ENCODE measurements around the gene KLHDC3. TPM values are rescaled to one million over a fixed set of nuclear protein-coding genes. Genes with fewer than 3 reads are reported as not detected.

Gene KLHDC3
- total and polyA plus RNA-seq, 10 of the 15 experiments (the other 5 are each of a cell fraction or from before 2014, with no cell fraction given) = 2.4 to 102 (median 55.4) TPM

DNA sequence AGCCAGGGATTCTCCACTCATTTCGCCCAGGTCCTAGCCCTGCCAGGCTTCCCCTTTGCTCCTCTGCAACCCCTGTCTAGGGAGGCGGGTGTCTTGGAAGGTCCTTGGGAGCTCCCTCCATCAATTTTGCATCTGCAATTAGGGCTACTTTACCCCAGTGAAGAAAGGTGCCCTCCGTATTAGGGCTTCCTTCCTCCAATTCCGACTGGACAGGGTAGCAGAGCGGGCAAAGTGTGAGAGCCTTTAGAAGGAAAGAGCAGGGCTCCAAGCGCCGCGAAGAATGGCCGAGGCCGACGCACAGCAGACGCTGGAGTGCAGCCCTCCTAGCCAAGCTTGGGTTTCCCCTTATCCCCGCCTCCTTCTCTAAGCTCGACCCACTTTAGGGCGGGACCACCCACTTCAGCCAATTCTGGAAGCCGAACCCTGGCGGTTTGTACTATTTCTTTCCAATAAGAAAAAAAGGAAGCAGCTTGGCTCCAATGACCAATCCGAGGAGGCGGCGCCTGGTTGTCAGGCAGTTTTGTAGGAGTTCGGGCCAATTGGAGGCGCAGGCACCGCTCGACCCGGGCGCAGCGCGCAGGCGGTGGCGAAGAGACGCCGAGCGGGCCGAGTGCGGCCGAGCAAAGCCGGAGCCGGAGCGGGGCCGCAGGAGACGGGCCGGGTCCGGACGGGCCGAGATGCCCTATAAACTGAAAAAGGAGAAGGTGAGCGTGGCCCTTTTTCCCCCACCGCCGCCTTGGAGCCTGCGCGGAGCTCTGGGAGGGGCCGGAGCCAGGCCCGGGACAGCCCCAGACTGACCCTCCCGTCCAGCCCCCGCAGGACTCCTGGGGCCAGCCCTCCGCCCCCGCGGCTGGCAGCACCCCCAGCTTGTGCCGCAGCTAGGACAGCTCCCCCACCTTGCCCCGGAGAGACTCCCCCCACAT lies 29.8 kb upstream of the KLHDC3 start, which contains the start of gene PPP2R5D:
PPP2R5D (plus strand) TSS at position 570 of the 923 bp plus-strand sequence; CDS start at position 678, 108 bp downstream.
- BruUV-seq (replicated peaks) = no TSS peak
- 1% methylated on average over 34 of the region's 59 CpGs for WGBS (ENCODE audit: insufficient coverage, insufficient replicate concordance, low lambda C conversion rate, missing lambda C conversion rate)
- FAIRE-seq = peak; percentile 97
- TF ChIP-seq LARP7 (IDR thresholded peaks at IDR 0.05) (peak; percentile 12; the same call in 1 of the 2 replicates), EP300 (IDR thresholded peaks at IDR 0.05; ENCODE audit: borderline replicate concordance in 1 of 2, control insufficient read depth in 1 of 2, low read depth in 2 of 2, low read length in 2 of 2) (no peak), ETV6 (conservative IDR thresholded peaks at IDR 0.05 in 1 of 2, IDR thresholded peaks at IDR 0.05 in 1 of 2; ENCODE audit: borderline replicate concordance in 1 of 2, low read depth in 1 of 2) (no peak), ZNF687 (IDR thresholded peaks at IDR 0.05) (peak; percentile 23; the same call in 1 of the 2 replicates), SP1 (IDR thresholded peaks at IDR 0.05; ENCODE audit: low read depth, low read length) (peak; percentile 72), HDGF (IDR thresholded peaks at IDR 0.05) (0 out of 2 replicates have a peak, but pooled peaks have one; percentile 37), CBFB (IDR thresholded peaks at IDR 0.05; ENCODE audit: low read depth) (peak; percentile 31; the same call in 1 of the 2 replicates), SIX5 (IDR thresholded peaks at IDR 0.05; ENCODE audit: low read depth, low read length, severe bottlenecking) (no peak), SPI1 (IDR thresholded peaks at IDR 0.05; ENCODE audit: borderline replicate concordance, insufficient read depth, low read depth, low read length) (0 out of 2 replicates have a peak, but pooled peaks have one; percentile 26), YY1 (IDR thresholded peaks at IDR 0.05; ENCODE audit: low read depth, low read length) (peak; percentile 81), ZNF207 (IDR thresholded peaks at IDR 0.05; ENCODE audit: borderline replicate concordance) (no peak)
- TF ChIP-seq, protein P1, sequence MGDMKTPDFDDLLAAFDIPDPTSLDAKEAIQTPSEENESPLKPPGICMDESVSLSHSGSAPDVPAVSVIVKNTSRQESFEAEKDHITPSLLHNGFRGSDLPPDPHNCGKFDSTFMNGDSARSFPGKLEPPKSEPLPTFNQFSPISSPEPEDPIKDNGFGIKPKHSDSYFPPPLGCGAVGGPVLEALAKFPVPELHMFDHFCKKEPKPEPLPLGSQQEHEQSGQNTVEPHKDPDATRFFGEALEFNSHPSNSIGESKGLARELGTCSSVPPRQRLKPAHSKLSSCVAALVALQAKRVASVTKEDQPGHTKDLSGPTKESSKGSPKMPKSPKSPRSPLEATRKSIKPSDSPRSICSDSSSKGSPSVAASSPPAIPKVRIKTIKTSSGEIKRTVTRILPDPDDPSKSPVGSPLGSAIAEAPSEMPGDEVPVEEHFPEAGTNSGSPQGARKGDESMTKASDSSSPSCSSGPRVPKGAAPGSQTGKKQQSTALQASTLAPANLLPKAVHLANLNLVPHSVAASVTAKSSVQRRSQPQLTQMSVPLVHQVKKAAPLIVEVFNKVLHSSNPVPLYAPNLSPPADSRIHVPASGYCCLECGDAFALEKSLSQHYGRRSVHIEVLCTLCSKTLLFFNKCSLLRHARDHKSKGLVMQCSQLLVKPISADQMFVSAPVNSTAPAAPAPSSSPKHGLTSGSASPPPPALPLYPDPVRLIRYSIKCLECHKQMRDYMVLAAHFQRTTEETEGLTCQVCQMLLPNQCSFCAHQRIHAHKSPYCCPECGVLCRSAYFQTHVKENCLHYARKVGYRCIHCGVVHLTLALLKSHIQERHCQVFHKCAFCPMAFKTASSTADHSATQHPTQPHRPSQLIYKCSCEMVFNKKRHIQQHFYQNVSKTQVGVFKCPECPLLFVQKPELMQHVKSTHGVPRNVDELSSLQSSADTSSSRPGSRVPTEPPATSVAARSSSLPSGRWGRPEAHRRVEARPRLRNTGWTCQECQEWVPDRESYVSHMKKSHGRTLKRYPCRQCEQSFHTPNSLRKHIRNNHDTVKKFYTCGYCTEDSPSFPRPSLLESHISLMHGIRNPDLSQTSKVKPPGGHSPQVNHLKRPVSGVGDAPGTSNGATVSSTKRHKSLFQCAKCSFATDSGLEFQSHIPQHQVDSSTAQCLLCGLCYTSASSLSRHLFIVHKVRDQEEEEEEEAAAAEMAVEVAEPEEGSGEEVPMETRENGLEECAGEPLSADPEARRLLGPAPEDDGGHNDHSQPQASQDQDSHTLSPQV (IDR thresholded peaks at IDR 0.05) = no peak

More for the DNA sequence above, 29.8 kb upstream of the KLHDC3 start, which contains the start of gene PPP2R5D:
- in situ Hi-C loops (cut with MboI) = no loop called here
- peak; percentile 94 for DNase-seq (ENCODE audit: low read depth, low spot score)
- ChIA-PET POLR2A (interaction anchor here (0.6 to 2.2 kb wide), 26 partner anchors 9 to 493 kb away, joined by 3 to 32 read pairs (median 4); partner anchors contain the start of genes CNPY3, CUL7, KLC4 and KLHDC3), CTCF (interaction anchor here (0.5 to 1.9 kb wide), 11 partner anchors 12 to 522 kb away, joined by 3 to 14 read pairs (median 3); partner anchors contain the start of gene CNPY3), SMC1A (ENCODE audit: uncharacterized antibody, unreplicated experiment) (interaction anchor here (0.6 to 1.9 kb wide), 12 partner anchors 8 to 645 kb away, joined by 3 to 12 read pairs (median 3); partner anchors contain the start of genes CNPY3, GTPBP2, KLHDC3 and MEA1), RAD21 (ENCODE audit: unreplicated experiment) (interaction anchor here (0.8 to 2.2 kb wide), 7 partner anchors 9 to 84 kb away, joined by 3 to 31 read pairs (median 6); partner anchors contain the start of genes CNPY3, KLHDC3 and MEA1)
- H3K9me3 ChIP-seq (replicated peaks; ENCODE audit: control insufficient read depth, insufficient read depth, low read length) = no peaks in the 10 kb centered on the region
- peaks cover 23% of the 10 kb centered on the region for H3K4me1 ChIP-seq (ENCODE audit: control insufficient read depth, insufficient read depth, low read length)
- peak within 1 kb of the TSS; percentile 99 for H2AFZ ChIP-seq (ENCODE audit: control insufficient read depth, low read depth, low read length)
- H3K27me3 ChIP-seq (replicated peaks in 1 of 2; ENCODE audit: control insufficient read depth in 2 of 2, insufficient read depth in 2 of 2, low read length in 1 of 2) = no peaks in the 10 kb centered on the region
- no peaks in the 10 kb centered on the region for H4K20me1 ChIP-seq (ENCODE audit: control insufficient read depth, insufficient read depth)
- peak within 1 kb of the TSS; percentile 84 for H3K9ac ChIP-seq (ENCODE audit: control insufficient read depth, insufficient read depth, low read length)
- peak within 1 kb of the TSS; percentile 100 for H3K4me2 ChIP-seq (ENCODE audit: control insufficient read depth, insufficient read depth)
- H3K36me3 ChIP-seq (ENCODE audit: control insufficient read depth in 2 of 2, insufficient read depth in 2 of 2, low read length in 1 of 2) = peaks cover 0 to under 1% of the 10 kb centered on the region in 2 experiments; a peak in 1 of 4 replicates
- peak within 1 kb of the TSS; percentile 79 for H3K27ac ChIP-seq (ENCODE audit: control insufficient read depth, insufficient read depth)
- intact Hi-C loops (cut with micrococcal nuclease; ENCODE audit: unreplicated experiment) = loop anchor here (2.0 kb wide), 1 partner anchor 53 kb away; no protein-coding TSS in a partner anchor
- peaks cover 17% of the 10 kb centered on the region for H3K79me2 ChIP-seq (ENCODE audit: control insufficient read depth, insufficient read depth, low read length)
- H3K4me3 ChIP-seq = peak within 1 kb of the TSS; percentile 98
- peak; percentile 97 for ATAC-seq

Measured in GM12878 (cell line).